Superior temporal gyrus (tissue), 1 donor: ENCODE measurements around the gene HHAT.
"Not testable (repeated sequence)": the region's sequence is repeated elsewhere in the genome, so short reads cannot be mapped to it uniquely, and the experiment has no call there.

Experiments used
- DNase-seq: peaks from one replicate; pipeline ENCODE4 v3.0.0-alpha.2; 2016; ENCODE audit errors: extremely low spot score

Gene HHAT

GRCh38 chr1:210397252-210397651, 68.5 kb downstream of the HHAT start:
- no peak for DNase-seq

GRCh38 chr1:210397681-210398080, 69.0 kb downstream of the HHAT start:
- DNase-seq: no peak

- no peak for DNase-seq
These were observed 69.8 kb downstream of the HHAT start for GRCh38 chr1:210398466-210398865.

- DNase-seq: peak; percentile 86
These were observed 71.5 kb downstream of the HHAT start for GRCh38 chr1:210400043-210400840.

- no peak for DNase-seq
These were observed 73.9 kb downstream of the HHAT start for GRCh38 chr1:210402560-210402959.

GRCh38 chr1:210405316-210405715, 76.6 kb downstream of the HHAT start:
- no peak for DNase-seq

GRCh38 chr1:210406341-210406740, 77.6 kb downstream of the HHAT start:
- DNase-seq: not testable (repeated sequence)

- peak; percentile 95 for DNase-seq
These were observed 78.6 kb downstream of the HHAT start for GRCh38 chr1:210407207-210407886.

GRCh38 chr1:210407887-210408252, 79.2 kb downstream of the HHAT start:
- no peak for DNase-seq

GRCh38 chr1:210412240-210412639, 83.5 kb downstream of the HHAT start:
- DNase-seq: no peak

GRCh38 chr1:210413951-210414350, 85.2 kb downstream of the HHAT start:
- DNase-seq: no peak

- DNase-seq: peak; percentile 44
These were observed 87.2 kb downstream of the HHAT start for GRCh38 chr1:210415846-210416448.

GRCh38 chr1:210416681-210417080, 88.0 kb downstream of the HHAT start:
- no peak for DNase-seq

- DNase-seq: no peak
These were observed 89.2 kb downstream of the HHAT start for GRCh38 chr1:210417881-210418280.

- no peak for DNase-seq
These were observed 90.4 kb downstream of the HHAT start for GRCh38 chr1:210418863-210419650.

- DNase-seq: peak; percentile 35
These were observed 98.0 kb downstream of the HHAT start for GRCh38 chr1:210426696-210427095.

GRCh38 chr1:210428696-210429095, 100.0 kb downstream of the HHAT start:
- no peak for DNase-seq

GRCh38 chr1:210434223-210434622, 105.5 kb downstream of the HHAT start:
- DNase-seq: no peak

- DNase-seq: no peak
These were observed 108.4 kb downstream of the HHAT start for GRCh38 chr1:210437111-210437510.

- DNase-seq: no peak
These were observed 109.1 kb downstream of the HHAT start for GRCh38 chr1:210437781-210438180.

- DNase-seq: no peak
These were observed 110.5 kb downstream of the HHAT start for GRCh38 chr1:210438928-210439841.
